NCI-H524 (cell line): ENCODE measurements around the gene KIAA0513.

Source experiments
- DNase-seq, 2 experiments: peaks; one replicate each; lab custom pipeline; 2025; lab: John Stamatoyannopoulos, UW

KIAA0513 gene

GRCh38 chr16:85004587-85005205 is 22.9 kb upstream of the KIAA0513 start:
- no peak for DNase-seq

DNA sequence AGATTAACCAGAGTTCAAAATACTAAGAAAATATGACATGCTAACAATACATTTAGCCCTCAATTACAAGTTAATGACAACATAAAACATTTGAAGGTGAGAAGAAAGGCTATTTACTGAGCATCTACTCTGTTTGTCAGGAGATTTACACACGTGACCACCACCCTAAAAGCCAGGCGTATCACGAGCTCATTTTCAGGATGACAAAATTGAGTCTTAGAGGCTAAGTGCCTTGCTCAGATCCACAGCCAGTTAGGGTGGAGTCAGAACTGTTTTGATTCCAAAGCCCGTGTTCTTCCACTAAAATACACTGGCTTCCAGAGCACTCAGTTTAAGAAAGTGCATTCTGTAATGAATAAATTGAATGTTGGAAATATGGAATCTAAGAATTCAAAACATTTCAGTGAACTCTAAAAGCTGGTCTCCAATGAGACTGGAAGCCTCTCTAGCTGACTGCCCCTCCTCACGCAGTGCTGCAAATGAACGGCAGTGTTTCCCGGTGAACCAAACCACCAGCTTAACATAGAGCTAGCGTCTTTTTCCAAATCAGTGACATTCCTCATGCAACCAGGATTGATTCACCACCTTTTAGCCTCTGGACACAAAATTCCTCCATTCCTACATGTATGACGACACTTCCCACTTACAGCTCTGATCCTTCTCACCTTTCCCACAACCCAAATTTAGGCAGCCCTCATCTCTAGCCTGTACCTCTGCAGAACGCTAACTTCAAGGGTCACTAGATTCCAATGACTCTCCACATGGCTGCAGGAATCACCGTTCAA is 22.1 kb upstream of the KIAA0513 start:
- DNase-seq = no peak

GRCh38 chr16:85006639-85007038 is 21.0 kb upstream of the KIAA0513 start:
- no peak for DNase-seq

GRCh38 chr16:85007496-85008214 is 19.9 kb upstream of the KIAA0513 start:
- no peak for DNase-seq

DNA sequence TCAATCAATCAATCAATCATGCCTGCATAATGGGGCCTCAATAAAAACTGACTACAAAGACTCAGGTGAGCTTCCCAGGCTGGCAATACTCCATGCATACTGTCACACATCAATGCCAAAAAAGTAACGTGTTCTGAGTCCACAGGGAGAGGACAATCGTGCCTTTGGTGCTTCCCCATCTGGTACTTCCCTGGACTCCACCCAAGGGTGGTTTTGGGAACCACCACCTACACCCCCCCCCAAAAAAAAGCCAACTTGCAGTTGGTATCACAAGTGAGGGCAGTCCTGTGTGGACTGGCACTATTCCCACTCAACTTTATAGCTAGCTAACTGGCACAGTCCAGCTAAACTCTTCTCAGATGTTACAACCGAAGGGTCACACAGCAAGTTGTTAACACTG is 19.3 kb upstream of the KIAA0513 start:
- no peak for DNase-seq

GRCh38 chr16:85010446-85010930 is 17.1 kb upstream of the KIAA0513 start:
- DNase-seq = no peak

DNA sequence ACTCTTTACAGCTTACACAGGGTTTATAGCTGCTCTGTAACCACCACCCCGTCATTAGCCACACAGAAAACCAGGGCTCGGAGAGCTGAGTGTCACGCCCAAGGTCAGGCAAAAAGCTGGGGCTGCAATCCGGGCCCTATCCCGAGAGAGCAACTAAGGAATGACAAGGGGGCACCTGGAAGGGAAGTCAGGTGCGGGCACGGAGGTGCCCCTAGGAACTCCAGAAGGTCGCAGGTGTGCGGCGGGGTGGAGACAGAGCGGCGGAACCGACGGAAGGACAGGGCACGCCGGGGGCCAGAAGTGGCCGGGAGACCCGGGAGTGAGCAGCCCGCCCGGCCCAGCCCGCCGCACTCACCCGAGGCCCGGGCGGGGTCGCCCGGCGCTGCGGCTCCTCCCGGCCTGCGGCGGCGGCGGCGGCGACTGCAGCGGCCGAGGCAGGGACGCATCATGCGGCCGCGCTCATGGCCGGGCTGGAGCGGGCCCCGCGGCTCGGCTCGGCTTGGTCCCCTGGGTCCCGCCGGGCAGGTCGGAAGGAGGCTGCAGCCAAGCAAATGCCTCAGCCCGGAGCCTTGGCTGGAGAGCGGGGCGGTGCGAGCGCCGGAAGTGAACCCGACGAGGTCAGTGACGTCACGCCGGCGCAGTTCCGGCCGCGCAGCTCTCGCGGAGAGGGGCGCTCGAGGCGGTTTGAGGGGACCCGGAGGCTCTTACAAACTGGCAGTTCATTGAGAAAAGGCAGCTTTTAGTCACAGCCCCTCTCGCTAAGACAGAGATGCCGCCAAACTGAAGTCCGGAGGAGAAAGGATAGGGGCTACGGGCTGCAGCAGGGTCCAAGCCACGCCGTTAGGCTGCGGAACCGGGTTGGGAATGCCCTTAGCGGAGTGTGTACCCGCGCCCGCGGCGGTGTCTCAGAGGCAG is 16.4 kb upstream of the KIAA0513 start, which contains the start of gene ZDHHC7:
TSS of gene ZDHHC7 (minus strand) at position 605 of the 915 bp plus-strand sequence. CDS start 20,917 bp downstream, outside the sequence.
- DNase-seq = peak; percentile 52 to 75

GRCh38 chr16:85011846-85012284 is 15.7 kb upstream of the KIAA0513 start:
- no peak for DNase-seq

GRCh38 chr16:85014311-85014710 is 13.3 kb upstream of the KIAA0513 start:
- DNase-seq = no peak

DNA sequence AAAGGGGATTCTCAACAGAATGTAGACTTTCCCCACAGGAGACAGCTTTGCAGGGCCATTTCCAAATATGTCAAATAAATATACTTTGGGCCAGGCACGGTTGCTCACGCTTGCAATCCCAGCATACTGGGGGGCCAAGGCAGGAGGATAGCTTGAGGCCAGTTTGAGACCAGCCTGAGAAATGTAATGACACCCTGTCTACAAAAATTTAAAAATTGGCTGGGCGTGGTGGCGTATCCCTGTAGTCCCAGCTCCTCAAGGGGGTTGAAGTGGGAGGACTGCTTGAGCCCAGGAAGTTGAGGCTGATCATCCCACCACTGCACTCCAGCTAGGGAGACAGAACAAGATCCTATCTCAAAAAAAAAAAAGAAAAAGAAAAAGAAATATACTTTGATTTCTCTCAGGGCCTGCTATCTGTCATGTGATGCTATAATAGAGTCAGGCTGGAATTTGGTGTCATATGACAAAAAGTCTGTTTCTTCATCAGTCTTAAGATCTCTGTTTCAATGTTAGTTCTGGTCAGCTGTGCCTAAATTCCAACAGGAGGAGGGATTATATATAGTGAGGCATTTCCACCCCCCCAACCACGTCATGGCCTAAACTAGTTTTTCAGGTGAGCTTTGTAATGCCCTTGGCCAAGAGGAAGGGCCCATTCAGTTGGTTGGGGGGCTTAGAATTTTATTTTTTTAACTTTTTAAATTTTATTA is 12.0 kb upstream of the KIAA0513 start:
- DNase-seq = no peak

- no peak for DNase-seq
These were observed 10.4 kb upstream of the KIAA0513 start for GRCh38 chr16:85017151-85017550.

GRCh38 chr16:85017633-85018032 is 10.0 kb upstream of the KIAA0513 start:
- no peak for DNase-seq

GRCh38 chr16:85018529-85019236 is 8.9 kb upstream of the KIAA0513 start:
- DNase-seq = no peak

DNA sequence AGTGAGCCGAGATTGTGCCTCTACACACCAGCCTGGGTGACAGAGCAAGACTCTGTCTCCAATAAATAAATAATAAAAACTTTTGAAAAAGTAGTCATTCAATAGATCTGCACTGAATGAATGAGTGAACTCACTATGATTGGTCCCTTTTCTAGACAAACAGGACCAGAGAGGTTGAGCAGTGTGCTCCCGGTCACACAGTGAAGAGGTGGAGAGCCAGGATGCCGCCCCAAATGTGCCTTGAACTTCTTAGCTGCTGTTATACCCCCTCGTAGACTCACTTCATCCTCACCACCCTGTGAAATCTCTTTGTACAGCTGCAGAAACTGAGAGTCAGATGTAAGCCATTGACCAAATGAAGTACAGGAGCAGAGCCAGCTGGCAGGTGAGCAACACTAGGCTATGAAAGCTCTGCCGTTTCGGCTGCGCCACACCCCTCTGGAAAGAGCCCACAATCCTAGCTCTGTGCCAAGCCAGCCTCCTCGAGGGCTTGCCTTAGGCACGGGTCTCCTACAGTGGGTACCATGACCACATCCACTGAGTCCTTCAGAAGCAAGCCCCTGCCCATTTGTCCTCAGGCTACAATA is 7.8 kb upstream of the KIAA0513 start:
- no peak for DNase-seq

DNA sequence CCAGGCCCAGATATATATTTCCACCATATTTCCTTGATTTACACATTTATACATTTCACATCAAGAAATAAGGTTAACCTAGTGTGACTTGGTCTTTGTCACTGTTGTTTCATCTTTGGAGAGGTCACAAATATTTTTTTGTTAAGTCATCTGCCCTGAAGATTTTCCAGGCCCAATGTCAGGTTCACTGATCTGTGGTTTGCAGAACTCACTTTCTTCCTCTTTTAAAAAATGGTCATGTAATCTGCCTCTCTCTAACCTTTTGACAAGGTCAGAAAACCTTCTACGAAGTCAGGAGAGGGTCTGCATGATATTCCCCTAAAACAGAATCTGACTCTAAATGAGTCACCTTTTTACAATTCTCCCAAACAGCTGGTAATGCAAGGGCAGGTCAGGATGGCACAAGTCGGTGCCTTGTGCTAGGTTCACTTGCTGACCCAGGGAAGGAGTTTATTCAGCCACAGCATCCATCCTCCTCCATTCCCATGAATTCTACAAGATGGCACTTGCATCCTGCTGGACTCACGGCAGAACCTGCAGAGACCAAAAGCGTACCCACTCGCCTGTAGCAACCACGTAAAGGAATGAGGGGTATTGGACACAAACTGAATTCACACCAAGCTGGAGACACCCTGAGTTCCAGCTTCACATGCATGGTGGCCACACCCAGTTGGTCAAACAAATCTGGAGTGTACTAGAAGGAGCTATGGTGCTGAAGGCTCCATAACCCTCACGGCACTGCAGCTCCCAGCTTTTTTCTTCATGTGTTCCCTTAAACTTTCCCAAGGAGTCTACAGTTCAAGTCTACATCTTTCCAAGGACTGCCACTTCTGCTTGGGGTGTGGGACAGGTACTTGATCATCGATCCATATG is 1.6 kb upstream of the KIAA0513 start:
- no peak for DNase-seq

- no peak for DNase-seq
These were observed 892 bp upstream of the KIAA0513 start for GRCh38 chr16:85026703-85027102.

- peak; percentile 38 to 50 for DNase-seq
These were observed 526 bp downstream of the KIAA0513 start for GRCh38 chr16:85027958-85028684.
